GM12878 (cell line): Measurements from ENCODE around the gene GTSF1L. TPM values are rescaled to one million over a fixed set of nuclear protein-coding genes. Genes with fewer than 3 reads are reported as not detected.

Experiments
- CBX3 ChIP-seq: fragments of 200-600 bp; sonication (generic); IDR thresholded peaks from 2 replicates; pipeline ENCODE4 v1.6.1; 2016; ENCODE audit warnings: low read depth, borderline replicate concordance
- CHD2 ChIP-seq: IDR thresholded peaks from 2 replicates; pipeline ENCODE4 v1.6.1; 2011; ENCODE audit warnings: low read depth, low read length, improper control_type of control experiment, borderline replicate concordance
- CREM ChIP-seq: IDR thresholded peaks from 2 replicates; pipeline ENCODE4 v1.6.1; 2014; ENCODE audit warnings: antibody characterized with exemption, low read depth
- EP300 ChIP-seq, 2 experiments: fragments of 150-350 bp in 1 of 2; IDR thresholded peaks; 2 replicates each; pipeline ENCODE4 v1.6.1; 2011 to 2012; ENCODE audit warnings: low read depth in 2 of 2, low read length in 2 of 2, borderline replicate concordance in 1 of 2, improper control_type of control experiment in 1 of 2, inconsistent platforms in 1 of 2; ENCODE audit not compliant: control insufficient read depth in 1 of 2
- EZH2 ChIP-seq: IDR thresholded peaks from 2 replicates; pipeline ENCODE4 v1.6.1; 2012; ENCODE audit warnings: low read depth, mild to moderate bottlenecking, control low read depth, inconsistent platforms, low read length, borderline replicate concordance; ENCODE audit not compliant: control insufficient read depth
- FOS ChIP-seq: IDR thresholded peaks from 3 replicates; pipeline ENCODE4 v1.6.1; 2011; ENCODE audit warnings: borderline replicate concordance; ENCODE audit not compliant: insufficient read length; ENCODE audit errors: extremely low read depth
- MEF2B ChIP-seq: fragments of 450-650 bp; IDR thresholded peaks from 2 replicates; pipeline ENCODE4 v1.6.1; 2018; ENCODE audit warnings: mild to moderate bottlenecking, moderate library complexity; ENCODE audit not compliant: partially characterized antibody, poor library complexity, severe bottlenecking
- POLR2AphosphoS5 ChIP-seq: IDR thresholded peaks from 2 replicates; pipeline ENCODE4 v1.6.1; 2011; ENCODE audit warnings: mild to moderate bottlenecking, low read length, inconsistent platforms
- SRF ChIP-seq, 2 experiments: IDR thresholded peaks; 2 replicates each; pipeline ENCODE4 v1.6.1; 2011; ENCODE audit warnings: low read depth in 2 of 2, low read length in 2 of 2, mild to moderate bottlenecking in 1 of 2, moderate library complexity in 1 of 2
- TAF1 ChIP-seq: IDR thresholded peaks from 2 replicates; pipeline ENCODE4 v1.6.1; 2011; ENCODE audit warnings: mild to moderate bottlenecking, low read depth, low read length, borderline replicate concordance
- ZZZ3 ChIP-seq: IDR thresholded peaks from 2 replicates; pipeline ENCODE4 v1.6.1; 2011; ENCODE audit warnings: low read depth; ENCODE audit not compliant: control insufficient read depth, insufficient read length
- polyA plus RNA-seq, 11 experiments: library from polyadenylated mRNA; depleted of rRNA in 4 of 11; unstranded in 6 of 11; stranded (reverse) in 5 of 11; fragments of >200 nt; fragmentation: Nextera tagmentation in 4 of 11; fragmentation: Illumina TruSeq in 1 of 11; extraction: Ambion mirVana in 4 of 11; extraction: Trizol in 1 of 11; gene quantifications; 1 replicate in 1 of 11; 2 replicates in 10 of 11; pipeline versions ENCODE4 v1.2.1 to v1.2.3, GENCODE V29; 2011 to 2016; ENCODE audit warnings: inconsistent platforms in 2 of 11, missing spikeins in 2 of 11, low read depth in 1 of 11
- total RNA-seq, 4 experiments: library from RNA; depleted of rRNA in 3 of 4; stranded (reverse); fragments of >200 nt in 3 of 4; fragmentation: Illumina TruSeq in 1 of 4; extraction: Trizol in 1 of 4; gene quantifications; 2 replicates each; pipeline versions ENCODE4 v1.2.1 to v1.2.3, GENCODE V29; 2013 to 2021
- TF ChIP-seq, protein P1 (sequence below): fragments of 450-650 bp; IDR thresholded peaks from 2 replicates; pipeline ENCODE4 v1.6.1; 2016; ENCODE audit warnings: mild to moderate bottlenecking

GTSF1L gene
- total and polyA plus RNA-seq, 10 of the 15 experiments (the other 5 are each of a cell fraction or from before 2014, with no cell fraction given): 0.56 to 2.4 (median 1.3) TPM

- TF ChIP-seq CHD2 (no peak), SRF (IDR thresholded peaks at IDR 0.05; ENCODE audit: low read depth in 2 of 2, low read length in 2 of 2) (no peak), EP300 (IDR thresholded peaks at IDR 0.05; ENCODE audit: borderline replicate concordance in 1 of 2, control insufficient read depth in 1 of 2, low read depth in 2 of 2, low read length in 2 of 2) (no peak), POLR2AphosphoS5 (no peak), TAF1 (no peak), CBX3 (no peak), EZH2 (no peak), CREM (no peak), MEF2B (no peak), ZZZ3 (no peak), FOS (no peak)
- TF ChIP-seq, protein P1, sequence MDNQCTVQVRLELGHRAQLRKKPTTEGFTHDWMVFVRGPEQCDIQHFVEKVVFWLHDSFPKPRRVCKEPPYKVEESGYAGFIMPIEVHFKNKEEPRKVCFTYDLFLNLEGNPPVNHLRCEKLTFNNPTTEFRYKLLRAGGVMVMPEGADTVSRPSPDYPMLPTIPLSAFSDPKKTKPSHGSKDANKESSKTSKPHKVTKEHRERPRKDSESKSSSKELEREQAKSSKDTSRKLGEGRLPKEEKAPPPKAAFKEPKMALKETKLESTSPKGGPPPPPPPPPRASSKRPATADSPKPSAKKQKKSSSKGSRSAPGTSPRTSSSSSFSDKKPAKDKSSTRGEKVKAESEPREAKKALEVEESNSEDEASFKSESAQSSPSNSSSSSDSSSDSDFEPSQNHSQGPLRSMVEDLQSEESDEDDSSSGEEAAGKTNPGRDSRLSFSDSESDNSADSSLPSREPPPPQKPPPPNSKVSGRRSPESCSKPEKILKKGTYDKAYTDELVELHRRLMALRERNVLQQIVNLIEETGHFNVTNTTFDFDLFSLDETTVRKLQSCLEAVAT: no peak
Measured at GRCh38 chr20:43686820-43687219, 40.0 kb downstream of the GTSF1L start (continued).
